CD4-positive, alpha-beta T cell treated with Interleukin-10 for 1 hour (primary cell): ENCODE results near the gene HTRA3.

Source experiments
- DNase-seq: peaks from one replicate; pipeline ENCODE4 v3.0.0-alpha.2; 2020

HTRA3 gene

DNA sequence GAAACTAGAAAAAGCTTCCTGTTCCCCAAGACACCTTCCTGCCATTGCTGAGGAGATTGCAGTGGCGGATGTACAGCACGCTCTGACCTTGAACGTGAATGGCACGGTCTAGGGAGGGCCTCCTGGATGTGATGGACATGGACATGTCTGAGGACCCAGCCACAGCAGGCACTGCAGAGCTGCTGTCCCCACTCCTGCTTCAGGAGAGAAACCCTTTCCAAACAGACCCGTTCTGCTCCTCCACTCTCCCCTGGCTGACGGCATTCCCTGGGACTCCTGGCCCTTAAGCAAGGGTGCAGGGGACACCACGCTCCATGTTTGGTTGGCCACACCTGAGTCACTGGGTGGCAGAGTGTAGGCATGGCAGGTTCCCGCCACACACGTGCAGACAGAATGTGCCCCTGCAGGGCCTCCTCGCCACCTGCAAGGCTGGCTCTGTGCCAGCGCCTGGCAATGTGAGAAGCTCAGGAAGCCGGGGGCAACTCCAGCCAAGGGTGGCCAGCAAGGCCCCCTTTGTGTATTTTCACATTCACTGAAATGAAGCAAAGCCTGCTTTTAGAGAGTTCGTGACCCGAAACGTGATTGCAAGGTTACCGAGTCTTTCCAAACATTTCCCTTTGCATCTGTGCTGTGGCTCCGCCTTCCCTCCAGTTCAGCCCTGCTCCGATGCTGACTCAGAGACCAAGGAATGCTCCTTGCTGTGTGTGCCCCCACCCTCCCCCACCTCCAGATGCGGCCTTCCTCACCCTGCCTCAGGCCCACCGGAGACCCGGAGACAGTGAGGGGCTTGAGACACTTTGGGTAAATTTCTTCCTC is 46.1 kb downstream of the HTRA3 start:
- DNase-seq: no peak

DNA sequence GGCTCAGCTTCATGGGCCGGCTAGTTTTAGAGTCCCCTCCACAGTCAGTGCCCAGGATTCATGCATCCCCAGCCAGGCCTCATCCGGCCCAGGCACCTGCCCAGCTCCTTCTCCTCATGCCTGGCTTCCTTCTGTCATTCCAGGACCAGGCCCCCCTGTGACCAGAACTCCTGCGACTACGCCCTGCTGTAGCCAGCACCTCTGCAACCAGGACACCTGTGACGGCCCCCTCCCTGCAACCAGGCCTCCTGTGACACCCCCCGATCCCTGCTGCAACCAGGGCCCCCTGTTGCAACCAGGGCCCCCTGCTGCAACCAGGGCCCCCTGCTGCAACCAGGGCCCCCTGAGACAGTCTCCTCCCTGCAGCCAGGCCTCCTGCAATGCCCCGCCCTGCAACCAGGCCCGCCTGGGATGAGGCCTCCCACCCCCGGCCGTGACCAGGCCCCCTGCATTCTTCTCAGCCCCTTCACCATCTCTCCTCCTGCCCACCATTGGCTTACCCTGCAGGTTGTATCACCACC is 46.8 kb downstream of the HTRA3 start:
- DNase-seq: no peak

DNA sequence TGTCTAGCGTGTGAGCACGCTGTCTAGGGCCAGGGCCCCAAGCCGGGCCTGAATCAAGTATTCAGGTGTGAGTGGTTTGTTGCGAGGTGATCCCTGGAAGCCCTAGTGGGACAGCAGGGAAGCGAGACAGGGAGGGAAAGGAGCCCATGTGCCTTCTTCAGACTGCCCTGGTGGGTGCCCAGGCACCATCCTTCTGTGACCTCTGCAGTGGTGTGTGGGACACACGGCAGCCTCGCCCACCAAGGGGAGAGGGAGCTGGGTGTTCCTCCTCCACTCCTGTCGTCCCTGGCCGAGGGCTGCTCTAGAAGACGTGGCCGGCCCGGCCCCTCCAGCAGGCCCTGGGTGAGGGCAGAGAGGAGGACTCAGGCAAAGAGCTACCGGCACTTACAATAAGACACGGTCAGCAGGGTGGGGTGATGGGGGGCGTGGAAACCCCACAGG is 47.4 kb downstream of the HTRA3 start:
- no peak for DNase-seq

DNA sequence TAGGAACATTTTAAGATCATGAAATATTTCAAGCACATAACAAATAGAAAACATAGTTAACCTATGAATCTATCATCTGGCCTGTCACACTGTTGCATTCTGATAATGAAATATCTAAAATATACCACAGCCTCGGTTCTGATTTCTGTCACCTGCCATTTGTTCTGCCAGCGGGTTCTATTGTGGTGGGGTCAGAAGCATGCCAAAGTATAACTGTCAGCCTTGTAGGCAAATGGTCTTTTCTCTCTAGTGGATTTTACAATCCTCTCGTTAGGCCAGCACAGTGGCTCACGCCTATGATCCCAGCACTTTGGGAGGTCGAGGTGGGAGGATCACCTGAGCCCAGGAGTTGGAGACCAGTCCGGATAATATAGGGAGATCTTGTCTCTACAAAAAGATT is 47.9 kb downstream of the HTRA3 start:
- no peak for DNase-seq

DNA sequence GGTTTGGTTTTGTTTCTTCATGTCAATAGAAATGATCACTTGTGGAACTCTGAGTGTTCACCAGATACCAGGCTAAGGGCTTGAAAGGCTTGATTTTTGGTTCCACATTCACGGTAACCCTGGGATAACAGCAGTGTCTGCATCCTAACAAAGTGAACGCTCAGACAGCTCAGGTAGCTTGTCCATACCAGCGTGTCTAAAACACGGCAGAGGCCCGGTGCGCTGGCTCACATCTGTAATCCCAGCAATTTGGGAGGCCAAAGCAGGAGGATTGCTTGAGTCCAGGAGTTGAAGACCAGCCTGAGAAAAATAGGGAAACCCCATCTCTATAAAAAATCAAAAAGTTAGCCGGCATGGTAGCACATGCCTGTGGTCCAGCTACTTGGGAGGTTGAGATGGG is 49.0 kb downstream of the HTRA3 start:
- no peak for DNase-seq

DNA sequence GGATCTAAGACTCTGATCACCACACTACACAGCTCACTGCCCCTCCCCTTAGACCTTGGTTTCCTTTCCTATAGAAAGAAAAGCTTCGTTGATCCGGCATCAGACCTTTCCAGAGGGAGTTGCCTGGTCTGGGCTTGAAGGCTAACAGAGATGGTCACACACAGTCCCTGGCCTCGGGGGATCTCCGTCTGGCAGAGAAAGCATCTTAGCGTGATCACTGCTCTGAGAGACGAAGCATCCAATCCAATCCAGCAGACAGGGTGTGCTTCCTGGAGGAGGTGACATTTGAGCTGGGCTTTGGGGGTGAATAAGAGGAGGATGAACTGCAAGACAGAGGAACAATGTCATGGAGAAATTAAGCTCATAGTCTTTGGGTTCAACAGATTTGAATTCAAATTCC is 49.5 kb downstream of the HTRA3 start:
- no peak for DNase-seq

DNA sequence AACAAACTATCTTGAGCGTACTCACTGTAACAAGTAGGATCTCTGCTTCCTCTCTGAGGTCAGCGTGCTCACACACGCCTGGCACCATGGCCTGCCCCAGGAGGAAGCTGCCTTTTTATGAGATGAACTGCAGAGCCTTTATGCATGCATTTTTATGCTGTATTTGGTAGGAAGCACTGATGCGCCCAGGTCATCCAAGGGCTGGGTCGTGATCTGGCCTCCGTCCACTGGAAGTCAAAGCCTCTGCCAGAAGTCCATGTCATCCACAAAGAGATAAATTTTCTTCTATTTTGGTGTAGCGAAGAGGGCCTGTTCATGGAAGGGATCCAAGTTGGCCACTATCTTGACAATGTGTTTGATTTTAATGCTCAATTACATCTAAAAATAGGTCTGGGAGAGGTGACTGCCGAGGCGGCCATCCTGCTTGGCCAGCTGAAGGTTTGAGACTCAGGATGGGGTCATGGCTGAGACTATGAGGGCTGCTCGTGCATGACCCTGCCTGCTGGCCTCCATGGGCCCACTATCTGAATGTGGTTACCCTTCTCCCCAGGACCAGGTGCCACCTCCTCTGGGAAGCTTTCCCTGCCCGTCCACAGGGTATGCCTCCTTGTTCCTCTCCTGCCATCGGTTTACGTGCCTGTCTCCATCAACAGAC is 50.3 kb downstream of the HTRA3 start:
- no peak for DNase-seq

DNA sequence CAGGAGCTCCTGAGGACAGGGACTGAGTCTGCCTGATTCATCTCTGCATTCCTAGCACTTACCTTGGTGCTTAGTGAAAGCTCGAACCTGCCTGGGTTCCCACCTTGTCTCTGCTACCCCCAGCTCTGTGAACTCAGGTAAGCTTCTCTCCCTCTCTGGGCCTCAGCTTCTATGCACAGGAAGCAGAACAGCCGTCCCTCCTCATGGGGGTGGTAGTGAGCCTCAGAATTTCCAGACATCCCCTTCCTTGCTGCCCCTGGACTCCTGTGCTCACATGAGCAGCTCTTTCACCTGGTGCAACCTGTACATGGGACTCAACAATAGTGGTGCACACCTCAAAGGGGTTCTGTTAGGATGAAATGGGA is 50.8 kb downstream of the HTRA3 start:
- no peak for DNase-seq

DNA sequence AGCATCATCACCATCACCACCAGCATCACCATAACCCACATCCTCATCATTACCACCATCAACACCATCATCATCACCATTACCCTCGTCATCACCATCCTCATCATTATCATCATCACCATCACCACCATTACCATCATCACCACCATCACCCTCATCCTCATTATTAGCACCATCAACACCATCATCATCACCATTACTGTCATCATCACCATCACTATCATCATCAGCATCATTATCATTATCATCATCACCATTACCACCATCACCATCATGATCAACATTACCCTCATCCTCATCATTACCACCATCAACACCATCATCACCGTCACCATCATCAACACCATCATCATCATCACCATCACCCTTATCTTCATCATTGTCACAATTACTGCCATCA is 51.7 kb downstream of the HTRA3 start:
- no peak for DNase-seq

DNA sequence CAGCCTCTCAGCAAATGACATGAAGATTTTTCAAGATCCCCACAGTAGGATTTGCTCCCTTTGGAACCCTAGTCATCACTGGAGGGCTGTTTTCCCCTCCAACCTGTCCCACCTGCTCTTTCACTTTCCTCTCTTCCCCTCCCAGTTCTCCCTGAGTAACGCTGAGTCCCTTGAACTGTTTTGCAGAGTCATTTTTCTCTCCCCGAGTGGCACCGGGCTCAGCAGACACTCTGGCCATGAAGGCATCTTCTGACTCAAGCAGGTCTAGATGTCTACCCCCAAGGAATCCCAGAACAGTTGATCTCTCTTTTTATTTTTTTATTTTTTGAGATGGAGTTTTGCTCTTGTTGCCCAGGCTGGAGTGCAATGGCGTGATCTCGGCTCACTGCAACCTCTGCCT is 52.2 kb downstream of the HTRA3 start:
- no peak for DNase-seq

DNA sequence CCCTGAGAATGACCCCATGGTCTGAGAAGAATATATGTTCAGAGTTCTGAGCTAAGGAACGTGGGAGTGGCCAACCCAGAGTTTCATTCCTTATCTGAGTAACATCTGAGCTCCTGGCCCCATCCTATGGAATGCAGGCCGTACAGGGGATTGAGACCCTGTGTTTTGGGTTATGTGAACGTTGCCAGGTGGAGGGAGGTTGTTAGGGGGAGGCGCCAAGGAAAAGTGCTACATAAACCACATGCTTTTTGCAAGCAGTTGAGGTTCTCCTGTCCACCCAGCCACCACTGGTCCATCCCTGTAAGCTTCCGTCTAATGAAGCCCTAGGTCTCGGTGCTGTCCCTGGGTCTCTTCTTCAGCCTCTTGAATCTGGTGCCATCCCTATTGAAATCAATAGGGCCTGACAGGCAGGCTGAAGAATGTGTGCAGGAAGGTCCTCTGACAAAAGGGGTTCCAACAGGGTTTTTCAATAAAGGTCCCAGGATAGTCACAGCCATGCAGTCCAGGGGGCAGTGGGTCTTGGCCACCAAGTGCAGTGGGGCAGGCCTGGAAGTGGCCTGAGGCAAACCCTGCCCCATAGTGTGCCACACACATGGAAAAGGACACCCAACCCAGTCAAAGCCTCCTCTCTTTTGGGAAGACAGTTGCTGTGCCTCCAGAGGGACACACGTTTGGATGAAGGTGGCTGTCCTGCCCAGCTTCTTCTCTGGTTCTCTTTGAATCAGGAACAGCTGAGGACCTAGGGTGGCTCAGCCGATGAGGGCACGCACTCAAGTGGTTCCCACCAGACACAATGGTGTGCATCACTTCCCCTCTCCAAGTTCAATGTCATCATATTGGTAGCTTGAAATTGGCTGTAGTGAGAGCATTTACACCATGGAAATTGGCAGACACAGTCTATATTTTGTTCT is 53.5 kb downstream of the HTRA3 start:
- no peak for DNase-seq

DNA sequence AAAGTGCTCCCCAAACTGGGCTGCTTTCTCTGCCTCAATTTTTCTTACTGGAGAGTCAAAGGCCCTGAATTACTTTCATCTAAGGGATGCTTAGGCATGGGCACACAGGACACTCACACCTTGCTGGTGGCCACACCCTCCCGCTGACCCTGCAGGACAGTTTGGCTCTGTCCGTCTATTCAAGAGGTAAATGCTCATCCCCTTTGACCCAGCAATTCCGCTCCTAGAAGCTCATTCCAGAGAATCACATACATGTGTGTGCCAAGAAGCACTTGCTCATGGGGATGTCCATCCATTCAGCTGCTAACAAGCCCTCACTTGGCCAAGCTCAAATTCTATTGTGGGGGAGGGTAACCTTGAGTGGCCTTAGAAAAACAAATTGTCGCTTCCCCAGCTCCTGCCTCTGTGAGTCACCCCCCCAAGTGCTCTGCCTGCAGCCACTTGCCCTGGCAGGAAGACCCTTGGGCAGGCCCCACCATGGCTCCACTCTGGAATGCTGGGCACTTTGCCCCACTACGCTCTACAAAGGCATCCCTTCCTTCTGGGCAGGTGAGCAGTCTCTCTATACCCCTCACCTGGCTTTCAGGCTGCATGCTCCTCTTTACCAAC is 54.5 kb downstream of the HTRA3 start:
- no peak for DNase-seq

DNA sequence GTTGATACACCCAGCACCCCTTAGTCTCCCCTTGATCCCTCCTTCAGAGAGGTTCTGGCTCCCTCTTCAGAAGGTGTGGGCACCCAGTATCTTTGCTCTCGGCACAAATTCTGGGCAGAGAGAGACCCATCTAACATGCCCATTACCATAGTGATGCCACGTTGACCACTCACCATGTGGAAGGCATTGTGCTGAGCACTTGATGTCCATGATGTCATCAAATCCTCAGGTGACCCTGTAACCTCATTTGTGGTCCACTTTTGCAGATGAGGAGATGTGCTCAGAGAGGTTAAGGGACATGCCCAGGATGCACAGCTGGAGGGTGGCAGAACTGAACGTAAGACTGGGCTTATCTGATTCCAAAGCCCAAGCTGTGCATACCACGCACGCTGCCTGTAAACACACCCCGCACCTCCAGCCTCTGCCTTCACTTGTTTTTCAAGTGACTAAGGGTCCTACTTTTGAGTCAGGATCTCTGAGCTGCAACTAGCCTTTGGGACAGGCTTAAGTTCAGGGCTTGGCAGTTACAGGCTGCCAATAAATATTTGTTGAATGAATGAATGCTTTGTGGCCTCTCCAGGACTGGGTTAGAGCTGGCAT is 55.2 kb downstream of the HTRA3 start:
- DNase-seq: no peak

DNA sequence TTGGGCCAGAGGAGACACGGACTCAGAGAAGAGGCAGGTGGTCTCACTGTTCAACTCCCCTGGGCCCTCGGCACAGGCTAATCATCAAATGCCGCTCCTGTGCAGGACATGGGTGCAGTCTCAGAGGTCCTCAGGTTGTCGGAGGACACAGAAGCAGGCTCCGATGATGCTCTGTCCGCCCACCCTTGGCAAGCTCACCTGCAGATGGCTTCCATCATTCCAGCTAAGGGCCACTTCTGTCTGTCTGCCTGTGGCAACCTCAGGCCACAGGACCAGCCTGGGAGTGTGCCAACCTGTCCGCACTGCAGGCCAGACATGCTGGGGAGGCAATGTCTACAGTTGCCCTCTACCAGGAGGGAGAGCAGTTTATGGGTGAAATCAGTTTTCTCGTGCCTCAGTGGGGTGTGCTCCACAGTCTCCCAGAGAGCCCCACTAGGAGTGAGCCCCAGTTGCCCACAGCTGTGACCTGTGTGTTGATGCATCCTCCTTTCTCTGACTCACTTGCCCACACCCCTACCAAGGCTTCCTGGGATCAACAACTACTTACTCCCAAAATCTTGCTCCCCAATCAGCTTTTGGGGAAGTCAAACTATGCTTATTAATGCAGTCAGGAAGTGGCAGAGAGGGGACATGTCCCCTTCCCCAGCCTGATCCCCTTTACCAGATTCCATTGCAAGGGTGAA is 55.9 kb downstream of the HTRA3 start:
- no peak for DNase-seq

DNA sequence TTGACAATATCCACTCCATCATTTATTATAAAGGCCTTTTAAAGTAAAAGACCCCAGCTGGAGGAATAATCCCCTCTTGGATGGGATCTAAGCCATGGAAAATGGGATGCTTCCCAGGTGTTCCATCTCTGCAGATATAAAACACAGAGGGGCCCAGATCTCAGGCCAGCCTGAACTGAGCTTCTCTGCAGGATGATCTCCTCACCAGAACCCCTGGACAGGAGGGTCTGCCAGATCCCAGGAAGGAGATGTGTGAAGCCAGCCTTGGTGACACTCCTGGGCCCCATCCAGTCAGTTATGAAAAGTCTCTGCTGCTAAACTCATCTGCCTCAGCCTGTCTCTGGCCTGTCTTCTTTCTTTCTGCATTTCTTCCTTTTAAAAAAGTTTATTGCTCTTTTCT is 56.7 kb downstream of the HTRA3 start:
- DNase-seq: no peak

DNA sequence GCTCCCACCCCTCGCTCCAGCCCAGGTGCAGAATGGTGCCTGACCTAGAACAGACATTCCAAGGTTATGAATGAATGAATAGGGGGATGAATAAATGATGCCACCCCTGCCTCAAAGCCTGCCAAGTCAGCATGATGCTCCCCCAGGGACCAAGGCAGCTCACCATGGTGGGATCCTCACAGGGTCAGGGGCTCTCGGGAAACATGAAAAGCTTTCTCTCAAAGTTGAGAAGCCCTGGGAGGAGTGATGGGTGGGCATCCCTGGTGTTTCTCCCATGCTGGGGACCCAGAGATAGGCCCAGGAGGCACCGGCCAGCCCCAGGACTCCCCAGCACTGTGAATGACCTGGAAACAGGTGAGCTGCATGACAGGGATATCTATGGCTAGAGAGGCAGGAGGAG is 58.9 kb downstream of the HTRA3 start:
- no peak for DNase-seq

DNA sequence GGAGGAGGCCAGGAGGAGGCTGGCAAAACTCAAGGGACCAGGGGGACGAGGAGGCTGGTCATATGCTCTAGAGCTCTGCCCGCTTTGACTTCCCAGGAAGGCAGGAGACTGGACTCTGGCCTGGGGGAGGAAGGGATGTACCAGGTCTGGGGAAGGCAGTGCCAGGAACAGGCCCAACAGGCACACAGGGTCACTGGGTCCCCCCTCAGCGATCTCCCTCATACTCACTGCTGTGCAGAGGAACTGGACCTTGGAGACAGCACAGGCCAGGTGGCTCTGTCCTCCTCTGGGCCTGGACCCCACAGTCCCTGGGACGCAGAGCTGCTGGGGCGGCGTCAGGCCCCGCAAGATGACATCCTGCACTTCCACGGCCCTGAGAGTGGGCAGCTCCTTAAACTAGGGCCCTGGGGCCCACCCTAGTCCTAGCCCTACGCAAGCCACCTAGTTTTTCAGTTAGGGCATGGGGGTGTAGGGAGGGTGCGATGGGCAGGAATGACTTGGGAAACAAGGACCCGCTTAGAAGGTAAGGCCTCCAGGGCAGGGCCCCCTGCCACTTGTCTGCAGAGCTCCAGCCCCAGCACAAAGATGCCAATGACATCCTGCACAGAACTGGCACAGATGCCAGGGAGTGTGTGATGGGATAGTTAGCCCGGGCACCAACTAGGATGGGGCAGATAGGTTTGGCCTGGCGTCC is 59.5 kb downstream of the HTRA3 start:
- DNase-seq: no peak

DNA sequence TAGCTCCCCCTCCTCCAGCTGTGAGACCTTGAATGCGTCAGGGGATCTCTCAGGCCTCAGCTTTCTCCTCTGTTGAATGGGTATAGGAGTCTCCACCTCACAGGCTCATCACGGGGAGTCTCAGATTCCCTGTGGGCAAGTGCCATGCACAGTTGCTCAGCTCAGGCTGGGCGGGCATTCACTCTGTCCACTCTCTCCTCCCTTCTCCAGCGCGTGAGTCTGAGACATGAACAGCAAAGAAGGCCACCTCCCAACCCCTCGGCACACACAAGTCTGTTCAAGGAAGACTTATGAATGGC is 60.0 kb downstream of the HTRA3 start:
- DNase-seq: no peak

DNA sequence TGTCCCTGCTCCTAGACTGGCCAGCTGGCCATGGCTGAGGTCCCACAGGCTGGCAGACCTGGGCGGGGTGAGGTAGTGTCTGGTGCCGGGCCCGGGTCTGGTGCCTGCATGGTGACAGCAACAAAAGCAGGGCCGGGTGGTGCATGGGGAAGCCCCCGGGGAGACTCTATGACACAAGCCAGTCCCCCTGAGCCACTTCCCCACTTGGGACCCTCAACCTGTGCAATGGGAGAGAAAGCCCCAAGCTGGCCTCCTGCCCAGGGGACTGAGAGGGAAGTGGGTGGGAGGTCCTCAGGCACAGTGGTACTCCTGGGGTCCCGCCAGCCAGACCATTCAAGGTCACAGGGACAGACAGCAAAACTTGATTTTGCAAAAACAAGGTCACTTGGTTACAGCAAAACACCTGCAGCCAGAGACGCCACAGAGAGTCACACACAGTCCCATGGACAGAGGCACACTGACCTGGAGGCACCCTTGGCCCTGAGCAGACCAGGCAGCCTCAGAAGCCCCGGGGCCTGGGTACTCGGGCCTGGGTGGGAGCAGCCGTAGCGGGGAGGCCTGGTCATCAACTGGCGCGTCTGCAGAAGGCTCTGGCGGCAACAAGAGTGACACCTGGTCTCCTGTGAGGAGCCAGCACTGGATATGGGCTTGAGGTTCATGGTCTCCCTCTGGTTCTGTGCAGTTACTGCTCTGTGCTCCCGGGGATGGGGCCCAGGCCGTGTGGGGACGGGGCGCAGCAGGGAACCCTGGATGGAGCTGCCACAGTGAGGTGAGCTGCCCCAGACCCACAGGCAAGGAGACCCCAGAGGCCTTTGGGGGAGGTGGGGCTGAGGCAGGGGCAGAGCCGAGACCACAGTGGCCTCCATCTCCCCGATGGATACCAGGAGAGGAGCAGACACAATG is 60.6 kb downstream of the HTRA3 start:
- no peak for DNase-seq

DNA sequence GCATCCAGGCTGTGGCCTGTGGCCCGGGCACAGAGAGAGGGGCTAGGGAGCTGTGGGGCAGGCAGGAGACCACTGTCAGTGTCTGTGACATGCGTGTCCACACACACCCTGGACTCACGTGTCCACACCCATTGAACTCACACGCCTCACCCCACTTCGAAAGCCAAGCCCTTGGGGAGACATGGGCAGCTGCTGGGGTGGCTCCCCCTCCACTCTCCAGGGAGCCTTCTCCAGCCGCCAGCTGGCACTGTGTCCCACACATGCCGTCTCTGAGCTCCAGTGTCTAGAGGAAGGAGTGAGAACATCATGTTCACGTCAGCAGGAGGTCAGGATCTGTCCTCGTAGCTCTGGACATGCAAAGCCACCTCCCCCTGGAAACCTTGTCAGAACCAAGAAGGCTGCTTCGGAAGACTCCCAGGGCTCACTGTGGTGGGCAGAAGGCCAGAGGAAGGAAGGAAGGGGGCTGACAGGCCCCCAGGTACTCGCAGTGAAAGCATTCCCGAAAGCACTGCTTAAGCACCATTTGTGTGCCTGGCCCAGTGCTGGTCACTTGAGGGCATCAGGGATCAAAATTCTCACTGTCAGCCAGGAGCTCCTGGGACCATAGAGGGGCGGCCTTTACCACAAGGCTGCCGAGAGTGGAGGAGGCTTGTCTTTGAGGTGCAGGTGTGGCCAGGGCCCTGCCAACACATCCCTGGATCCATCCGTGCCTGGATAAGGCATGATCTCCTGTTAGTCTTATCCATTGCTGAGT is 61.4 kb downstream of the HTRA3 start:
- no peak for DNase-seq
